ENCODE data around the gene TAF1C.

The TAF1C gene

DNA sequence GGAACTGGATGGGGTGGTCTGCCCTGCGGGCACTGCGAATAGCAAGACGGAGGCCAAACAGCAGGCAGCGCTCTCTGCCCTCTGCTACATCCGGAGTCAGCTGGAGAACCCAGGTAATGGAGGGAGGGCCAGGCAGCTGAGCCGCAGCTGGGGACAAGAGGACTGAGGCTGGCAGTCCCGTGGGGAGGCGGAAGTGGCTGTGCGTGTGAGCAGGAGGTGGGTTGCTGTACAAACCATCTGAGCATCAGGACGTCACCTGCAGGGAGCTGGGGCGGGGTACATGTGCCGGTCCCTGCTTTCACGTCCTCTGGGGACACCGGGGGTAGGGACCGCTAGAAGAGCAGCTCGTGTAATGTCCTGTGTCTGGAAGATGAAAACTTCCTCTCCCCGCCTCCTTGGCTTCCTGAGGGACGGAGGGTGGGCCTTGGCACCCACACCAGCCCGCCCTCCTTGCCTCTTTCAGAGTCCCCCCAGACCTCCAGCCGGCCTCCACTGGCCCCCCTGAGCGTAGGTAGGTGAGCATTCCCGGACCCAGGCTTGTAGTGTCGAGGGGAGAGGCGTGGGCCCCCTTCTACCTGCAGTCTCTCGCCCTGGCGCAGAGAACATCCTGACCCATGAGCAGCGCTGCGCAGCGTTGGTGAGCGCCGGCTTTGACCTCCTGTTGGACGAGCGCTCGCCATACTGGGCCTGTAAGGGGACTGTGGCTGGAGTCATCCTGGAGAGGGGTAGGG, 7.8 kb upstream of the TAF1C start:
- DNase-seq (ENCODE audit: low read depth): no peak
- no peak overlapping the region for H3K4me3 ChIP-seq (ENCODE audit: low read length)
- TF ChIP-seq, protein P1, sequence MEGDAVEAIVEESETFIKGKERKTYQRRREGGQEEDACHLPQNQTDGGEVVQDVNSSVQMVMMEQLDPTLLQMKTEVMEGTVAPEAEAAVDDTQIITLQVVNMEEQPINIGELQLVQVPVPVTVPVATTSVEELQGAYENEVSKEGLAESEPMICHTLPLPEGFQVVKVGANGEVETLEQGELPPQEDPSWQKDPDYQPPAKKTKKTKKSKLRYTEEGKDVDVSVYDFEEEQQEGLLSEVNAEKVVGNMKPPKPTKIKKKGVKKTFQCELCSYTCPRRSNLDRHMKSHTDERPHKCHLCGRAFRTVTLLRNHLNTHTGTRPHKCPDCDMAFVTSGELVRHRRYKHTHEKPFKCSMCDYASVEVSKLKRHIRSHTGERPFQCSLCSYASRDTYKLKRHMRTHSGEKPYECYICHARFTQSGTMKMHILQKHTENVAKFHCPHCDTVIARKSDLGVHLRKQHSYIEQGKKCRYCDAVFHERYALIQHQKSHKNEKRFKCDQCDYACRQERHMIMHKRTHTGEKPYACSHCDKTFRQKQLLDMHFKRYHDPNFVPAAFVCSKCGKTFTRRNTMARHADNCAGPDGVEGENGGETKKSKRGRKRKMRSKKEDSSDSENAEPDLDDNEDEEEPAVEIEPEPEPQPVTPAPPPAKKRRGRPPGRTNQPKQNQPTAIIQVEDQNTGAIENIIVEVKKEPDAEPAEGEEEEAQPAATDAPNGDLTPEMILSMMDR (IDR thresholded peaks at IDR 0.05; ENCODE audit: insufficient read depth, low read depth, low read length, missing control alignments): no peak

GRCh38 chr16:84194018-84194417, 7.2 kb upstream of the TAF1C start:
- TF ChIP-seq, protein P1 (IDR thresholded peaks at IDR 0.05; ENCODE audit: insufficient read depth, low read depth, low read length, missing control alignments): no peak
- H3K4me3 ChIP-seq (ENCODE audit: low read length): no peak overlapping the region
- DNase-seq (ENCODE audit: low read depth): no peak

DNA sequence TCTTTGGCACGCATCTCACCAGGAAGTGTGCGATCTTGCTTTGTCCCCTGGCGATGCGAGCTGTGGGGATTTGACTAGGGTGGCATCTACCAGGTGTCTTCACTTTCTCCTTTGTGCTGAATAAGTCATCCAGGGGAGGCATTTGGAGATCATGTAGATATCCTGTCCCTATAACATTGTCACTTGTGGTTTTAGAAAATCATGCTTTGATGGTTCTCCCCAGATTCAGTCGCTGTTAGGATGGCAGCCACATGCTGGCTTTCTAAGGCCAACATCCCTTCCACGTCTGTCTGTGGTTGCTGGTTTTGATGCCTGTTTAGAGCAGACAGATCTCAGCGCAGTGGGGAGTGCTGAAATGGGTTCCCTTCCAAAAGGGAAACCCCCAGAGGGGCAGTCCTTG, 6.6 kb upstream of the TAF1C start:
- no peak overlapping the region for H3K4me3 ChIP-seq (ENCODE audit: low read length)
- TF ChIP-seq, protein P1 (IDR thresholded peaks at IDR 0.05; ENCODE audit: insufficient read depth, low read depth, low read length, missing control alignments): no peak
- no peak for DNase-seq (ENCODE audit: low read depth)

DNA sequence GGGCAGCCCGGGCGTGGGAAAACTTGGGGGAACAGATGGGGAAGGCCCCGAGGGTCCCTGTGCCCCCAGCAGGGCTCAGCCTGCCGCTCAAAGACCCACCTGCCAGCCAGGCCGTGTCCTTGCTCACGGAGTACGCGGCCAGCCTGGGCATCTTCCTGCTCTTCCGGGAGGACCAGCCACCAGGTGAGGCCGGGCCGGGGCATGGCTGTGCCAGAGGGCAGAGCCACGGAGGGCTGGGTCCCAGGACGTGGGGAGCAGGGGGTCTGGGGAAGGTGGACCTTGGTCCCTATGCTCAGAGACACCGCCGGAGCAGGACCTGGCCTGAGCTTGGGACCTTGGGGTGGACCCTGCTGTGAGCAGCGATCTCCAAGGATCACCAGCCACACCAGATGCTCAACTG, 4.6 kb upstream of the TAF1C start:
- TF ChIP-seq, protein P1 (IDR thresholded peaks at IDR 0.05; ENCODE audit: insufficient read depth, low read depth, low read length, missing control alignments): no peak
- no peak overlapping the region for H3K4me3 ChIP-seq (ENCODE audit: low read length)
- DNase-seq (ENCODE audit: low read depth): no peak

DNA sequence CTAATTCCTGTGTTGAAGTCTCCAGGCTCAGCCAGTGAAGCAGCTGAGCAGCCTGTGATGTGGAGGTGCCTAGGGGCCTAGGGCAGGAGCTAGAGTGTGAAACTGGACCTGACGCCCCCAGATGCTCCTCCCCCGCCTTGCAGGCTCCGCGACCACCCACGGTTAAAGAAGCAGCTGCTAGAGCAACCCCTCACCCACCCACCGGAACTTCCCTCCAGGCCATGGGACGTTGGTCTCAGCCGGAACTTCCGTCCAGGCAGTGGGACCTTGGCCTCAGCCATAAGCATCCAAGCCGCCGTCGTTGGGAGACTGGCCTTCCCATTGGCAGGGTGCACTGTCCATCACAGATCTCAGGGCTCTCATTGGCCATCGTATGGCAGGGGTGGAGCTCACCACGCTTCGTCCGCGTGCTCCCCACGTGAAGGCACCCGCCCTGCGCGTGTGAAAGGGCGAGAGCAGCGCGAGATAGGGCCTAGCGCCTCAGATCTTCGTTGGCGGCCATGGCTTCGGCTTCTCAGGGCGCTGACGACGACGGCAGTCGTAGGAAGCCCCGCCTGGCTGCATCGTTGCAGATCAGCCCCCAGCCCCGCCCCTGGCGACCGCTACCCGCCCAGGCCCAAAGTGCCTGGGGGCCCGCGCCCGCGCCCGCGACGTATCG, 4.0 kb upstream of the TAF1C start, which contains the start of gene ADAD2:
TSS of gene ADAD2 (plus strand) at position 427 of the 658 bp plus-strand sequence. CDS start at position 501, 74 bp downstream.
- no peak for DNase-seq (ENCODE audit: low read depth)
- TF ChIP-seq, protein P1 (IDR thresholded peaks at IDR 0.05; ENCODE audit: insufficient read depth, low read depth, low read length, missing control alignments): no peak
- H3K4me3 ChIP-seq (ENCODE audit: low read length): no peak within 1 kb of the TSS

DNA sequence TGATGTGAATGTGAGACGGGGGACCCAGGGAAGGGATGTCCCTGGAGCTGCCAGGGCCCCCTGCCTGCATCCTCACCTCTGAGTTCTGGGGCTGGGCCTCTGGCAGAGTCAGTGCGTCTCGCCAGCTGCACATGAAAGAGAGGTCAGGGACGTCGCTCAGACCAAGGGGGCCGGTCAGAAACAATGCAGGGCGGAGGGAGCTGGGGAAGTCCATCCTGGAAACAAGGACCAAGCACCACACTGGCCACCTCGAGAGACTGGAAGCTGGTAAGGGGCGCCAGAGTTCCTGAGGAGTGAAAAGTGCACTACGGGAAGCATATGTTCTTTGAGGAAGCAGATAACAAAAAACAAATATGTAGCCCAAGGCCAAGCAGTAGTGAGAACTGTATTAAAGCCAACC, 2.1 kb downstream of the TAF1C start:
- TF ChIP-seq, protein P1 (IDR thresholded peaks at IDR 0.05; ENCODE audit: insufficient read depth, low read depth, low read length, missing control alignments): no peak

More for the DNA sequence above, 2.1 kb downstream of the TAF1C start:
- no peak for DNase-seq (ENCODE audit: low read depth)
- no peak overlapping the region for H3K4me3 ChIP-seq (ENCODE audit: low read length)

Measured in epithelial cell of esophagus (primary cell).